HEK293T (cell line): ENCODE data around the gene KRT14.

ENCODE experiments used
- ARNT ChIP-seq: fragments of 450-650 bp; IDR thresholded peaks from 2 replicates; pipeline ENCODE4 v1.6.1; 2017; ENCODE audit warnings: mild to moderate bottlenecking
- BHLHE40 ChIP-seq: fragments of 450-650 bp; IDR thresholded peaks from 2 replicates; pipeline ENCODE4 v1.6.1; 2016; ENCODE audit warnings: mild to moderate bottlenecking, moderate library complexity, borderline replicate concordance
- FOXA1 ChIP-seq: fragments of 450-650 bp; IDR thresholded peaks from 2 replicates; pipeline ENCODE4 v1.6.1; 2016; ENCODE audit warnings: mild to moderate bottlenecking
- FOXM1 ChIP-seq: fragments of 450-650 bp; IDR thresholded peaks from 2 replicates; pipeline ENCODE4 v1.6.1; 2017; ENCODE audit warnings: mild to moderate bottlenecking, borderline replicate concordance
- HDGF ChIP-seq: fragments of 450-650 bp; IDR thresholded peaks from 2 replicates; pipeline ENCODE4 v1.6.1; 2017; ENCODE audit warnings: antibody characterized with exemption, borderline replicate concordance
- LEF1 ChIP-seq: fragments of 450-650 bp; IDR thresholded peaks from 2 replicates; pipeline ENCODE4 v1.6.1; 2017; ENCODE audit warnings: mild to moderate bottlenecking, borderline replicate concordance
- NFRKB ChIP-seq: fragments of 450-650 bp; IDR thresholded peaks from 2 replicates; pipeline ENCODE4 v1.6.1; 2016; ENCODE audit warnings: mild to moderate bottlenecking, moderate library complexity
- SP1 ChIP-seq: fragments of 450-650 bp; IDR thresholded peaks from 2 replicates; pipeline ENCODE4 v1.6.1; 2017
- SUZ12 ChIP-seq: fragments of 450-650 bp; IDR thresholded peaks from 2 replicates; pipeline ENCODE4 v1.6.1; 2016; ENCODE audit warnings: mild to moderate bottlenecking

GRCh38 chr17:41565338-41565737 is 21.4 kb downstream of the KRT14 start:
- TF ChIP-seq FOXM1: no peak
- no peak for TF ChIP-seq SUZ12
- TF ChIP-seq NFRKB: no peak
- TF ChIP-seq SP1: no peak
- TF ChIP-seq BHLHE40: no peak
- no peak for TF ChIP-seq HDGF
- TF ChIP-seq FOXA1: no peak
- no peak for TF ChIP-seq ARNT
- no peak for TF ChIP-seq LEF1
